Gastroesophageal sphincter (tissue), 4 donors: ENCODE results near the gene CHST3. TPM values are rescaled to one million over a fixed set of nuclear protein-coding genes. Genes with fewer than 3 reads are reported as not detected.
"Not testable (repeated sequence)": the region's sequence is repeated elsewhere in the genome, so short reads cannot be mapped to it uniquely, and the experiment has no call there.

ENCODE experiments used
- ATAC-seq: fragments of 150-250 bp; one replicate; pipeline ENCODE4 v1.9.1; 2016; ENCODE audit warnings: mild to moderate bottlenecking, moderate library complexity
- H3K27ac ChIP-seq, 4 donors: fragments of 200-600 bp; sonication (generic) in 3 of 4; 1 replicate in 3 of 4; 2 replicates in 1 of 4; pipeline ENCODE4 v1.5.1; 2016 to 2019
- H3K27me3 ChIP-seq: fragments of 200-600 bp; sonication (generic); one replicate; pipeline ENCODE4 v1.5.1; 2019
- H3K36me3 ChIP-seq, 2 donors: fragments of 200-600 bp; sonication (generic); one replicate each; pipeline ENCODE4 v1.5.1; 2019; ENCODE audit warnings: control low read depth in 1 of 2
- H3K4me1 ChIP-seq, 3 donors: fragments of 200-600 bp; sonication (generic); 1 replicate in 2 of 3; 2 replicates in 1 of 3; pipeline ENCODE4 v1.5.1; 2016 to 2019; ENCODE audit warnings: control low read depth in 2 of 3
- H3K4me3 ChIP-seq, 2 donors: fragments of 200-600 bp; sonication (generic); one replicate each; pipeline ENCODE4 v1.5.1; 2019; ENCODE audit warnings: mild to moderate bottlenecking in 1 of 2, moderate library complexity in 1 of 2
- H3K9me3 ChIP-seq, 3 donors: fragments of 200-600 bp; sonication (generic); one replicate each; pipeline ENCODE4 v1.5.1; 2017 to 2019; ENCODE audit warnings: control low read depth in 2 of 3
- EP300 ChIP-seq: sonication (generic); formaldehyde crosslinking; IDR thresholded peaks from one replicate; pipeline ENCODE4 v1.6.1; 2017; ENCODE audit warnings: antibody characterized with exemption, mild to moderate bottlenecking
- POLR2A ChIP-seq, 2 donors: fragments of 450-650 bp; IDR thresholded peaks; one replicate each; pipeline ENCODE4 v1.6.1; 2017; ENCODE audit warnings: antibody characterized with exemption in 2 of 2, mild to moderate bottlenecking in 2 of 2, moderate library complexity in 1 of 2
- POLR2AphosphoS5 ChIP-seq: sonication (generic); formaldehyde crosslinking; IDR thresholded peaks from one replicate; pipeline ENCODE4 v1.6.1; 2017; ENCODE audit warnings: antibody characterized with exemption
- WGBS, 2 donors: methylation state at CpG; one replicate each; pipeline ENCODE4 v1.1.5; 2018; ENCODE audit warnings: low coverage in 1 of 2; 5-methylcytosine and 5-hydroxymethylcytosine counted together
- total RNA-seq, 4 donors: library from RNA; depleted of rRNA; stranded (reverse); fragments of >200 nt; gene quantifications; one replicate each; pipeline ENCODE4 v1.1.0, GENCODE V29; 2016
- TF ChIP-seq, protein P1 (sequence below), 4 experiments: fragments of 200-600 bp in 2 of 4; fragments of 450-650 bp in 2 of 4; sonication (generic) in 1 of 4; IDR thresholded peaks; one replicate each; pipeline ENCODE4 v1.5.1; 2017 to 2019; ENCODE audit warnings: antibody characterized with exemption in 4 of 4, mild to moderate bottlenecking in 2 of 4, moderate library complexity in 2 of 4

Gene CHST3
- total RNA-seq, 4 donors from 2014 or later: 31.8 to 48.0 (median 37.3) TPM

DNA sequence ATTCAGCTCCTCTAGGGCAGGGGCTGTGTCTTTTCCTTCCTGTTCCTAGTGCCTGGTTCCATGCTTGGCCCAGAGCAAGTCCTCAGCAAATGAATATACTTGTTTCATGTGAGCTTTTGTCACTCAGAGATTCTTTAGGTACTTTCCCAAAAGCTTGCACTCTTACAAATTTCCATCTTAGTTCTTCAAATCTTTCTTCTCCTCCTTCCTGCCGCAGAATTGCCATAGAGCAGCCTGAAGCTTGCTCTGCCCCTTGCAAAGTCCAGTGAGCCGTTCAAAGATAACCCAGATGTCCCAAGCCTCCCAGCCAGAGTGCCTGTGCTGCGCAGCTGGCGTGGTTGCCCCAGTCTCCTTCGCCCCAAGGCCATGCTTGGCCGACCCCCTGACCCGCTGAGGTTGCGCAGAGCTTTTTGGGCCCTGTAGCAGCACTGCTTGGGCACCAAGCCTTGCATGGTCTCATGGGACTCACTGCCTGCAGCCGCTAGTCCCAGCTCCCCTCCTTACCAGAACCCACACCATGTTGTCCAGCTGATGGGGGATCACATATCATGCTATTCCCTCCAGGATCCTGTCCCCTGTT lies 20.7 kb downstream of the CHST3 start:
- Histone ChIP-seq H3K27me3 (no peaks in the 10 kb centered on the region), H3K9me3 (no peaks in the 10 kb centered on the region), H3K4me1 (peaks cover 21 to 92% (median 64%) of the 10 kb centered on the region in 3 donors), H3K27ac (peak overlapping the region; percentile 83 to 91 (median 85)), H3K36me3 (no peaks in the 10 kb centered on the region), H3K4me3 (no peak overlapping the region)
- no peak for ATAC-seq
- TF ChIP-seq EP300 (no peak), POLR2A (IDR thresholded peaks at IDR 0.05) (no peak), POLR2AphosphoS5 (no peak)
- TF ChIP-seq, protein P1, sequence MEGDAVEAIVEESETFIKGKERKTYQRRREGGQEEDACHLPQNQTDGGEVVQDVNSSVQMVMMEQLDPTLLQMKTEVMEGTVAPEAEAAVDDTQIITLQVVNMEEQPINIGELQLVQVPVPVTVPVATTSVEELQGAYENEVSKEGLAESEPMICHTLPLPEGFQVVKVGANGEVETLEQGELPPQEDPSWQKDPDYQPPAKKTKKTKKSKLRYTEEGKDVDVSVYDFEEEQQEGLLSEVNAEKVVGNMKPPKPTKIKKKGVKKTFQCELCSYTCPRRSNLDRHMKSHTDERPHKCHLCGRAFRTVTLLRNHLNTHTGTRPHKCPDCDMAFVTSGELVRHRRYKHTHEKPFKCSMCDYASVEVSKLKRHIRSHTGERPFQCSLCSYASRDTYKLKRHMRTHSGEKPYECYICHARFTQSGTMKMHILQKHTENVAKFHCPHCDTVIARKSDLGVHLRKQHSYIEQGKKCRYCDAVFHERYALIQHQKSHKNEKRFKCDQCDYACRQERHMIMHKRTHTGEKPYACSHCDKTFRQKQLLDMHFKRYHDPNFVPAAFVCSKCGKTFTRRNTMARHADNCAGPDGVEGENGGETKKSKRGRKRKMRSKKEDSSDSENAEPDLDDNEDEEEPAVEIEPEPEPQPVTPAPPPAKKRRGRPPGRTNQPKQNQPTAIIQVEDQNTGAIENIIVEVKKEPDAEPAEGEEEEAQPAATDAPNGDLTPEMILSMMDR (IDR thresholded peaks at IDR 0.05): no peak
- WGBS, 2 donors: 70 to 72% methylated on average over 7 to 9 of the region's 9 CpGs

DNA sequence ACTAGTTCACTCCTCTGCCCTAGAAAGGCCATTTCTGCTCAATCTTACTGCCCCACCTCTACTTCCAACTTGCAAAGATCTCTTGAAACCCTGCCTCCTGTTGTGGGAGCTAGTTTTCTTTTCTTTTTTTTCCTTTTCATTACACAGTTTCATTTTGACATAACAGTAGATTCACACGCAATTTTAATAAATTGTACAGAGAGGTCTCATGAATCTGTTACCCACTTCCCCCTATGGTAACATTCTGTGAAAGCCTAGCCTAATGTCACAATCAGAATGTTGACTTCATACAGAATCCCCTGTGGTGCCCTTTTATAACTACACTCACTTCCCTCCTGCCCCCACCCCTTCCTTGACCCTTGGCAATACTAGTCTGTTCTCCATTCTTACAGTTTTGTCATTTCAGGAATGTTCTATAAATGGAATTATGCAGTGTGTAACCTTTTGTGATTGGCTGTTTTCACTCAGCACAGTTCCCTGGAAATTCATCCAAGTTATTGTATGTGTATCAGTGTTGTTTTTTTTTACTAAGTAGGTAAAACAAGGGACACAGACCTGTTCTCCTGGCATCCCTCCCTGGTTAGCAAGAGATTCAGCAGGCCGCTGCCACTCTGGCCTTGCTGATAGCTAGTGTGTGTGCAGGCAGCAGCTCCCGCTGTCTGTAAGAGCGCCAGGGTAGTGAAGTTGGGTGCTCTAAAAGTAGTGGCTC lies 21.5 kb downstream of the CHST3 start:
- TF ChIP-seq POLR2AphosphoS5: peak; percentile 83
- TF ChIP-seq, protein P1 (IDR thresholded peaks at IDR 0.05): peak in 2 of 4 experiments; percentile 42 to 43
- no peak for TF ChIP-seq POLR2A (IDR thresholded peaks at IDR 0.05)
- TF ChIP-seq EP300: no peak
- WGBS, 2 donors: 11 to 30% methylated on average over 1 to 2 of the region's 4 CpGs
- no peak overlapping the region for H3K4me3 ChIP-seq
- H3K27ac ChIP-seq: peak overlapping the region; percentile 83 to 91 (median 85)
- H3K4me1 ChIP-seq: peaks cover 16 to 92% (median 56%) of the 10 kb centered on the region in 3 donors
- no peaks in the 10 kb centered on the region for H3K36me3 ChIP-seq
- H3K9me3 ChIP-seq: no peaks in the 10 kb centered on the region
- ATAC-seq: peak; percentile 86
- no peaks in the 10 kb centered on the region for H3K27me3 ChIP-seq

DNA sequence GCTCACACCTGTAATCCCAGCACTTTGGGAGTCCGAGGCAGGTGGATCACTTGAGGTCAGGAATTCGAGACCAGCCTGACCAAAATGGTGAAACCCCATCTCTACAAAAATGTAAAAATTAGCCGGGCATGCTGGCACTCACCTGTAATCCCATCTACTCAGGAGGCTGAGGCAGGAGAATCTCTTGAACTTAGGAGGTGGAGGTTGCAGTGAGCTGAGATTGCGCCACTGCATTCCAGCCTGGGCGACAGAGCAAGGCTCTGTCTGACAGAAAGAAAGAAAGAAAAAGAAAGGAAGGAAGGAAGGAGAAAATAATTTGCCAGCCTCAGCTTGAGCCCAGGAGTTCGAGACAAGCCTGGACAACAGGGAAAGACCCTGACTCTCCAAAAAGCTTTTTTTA lies 24.7 kb downstream of the CHST3 start:
- not testable (repeated sequence) for ATAC-seq, H3K27me3 ChIP-seq, H3K36me3 ChIP-seq, H3K9me3 ChIP-seq, H3K4me3 ChIP-seq
- 90% methylated on average over 2 of the region's 6 CpGs; no CpG with 5 or more reads in 1 of the 2 donors for WGBS, 2 donors
- Histone ChIP-seq H3K4me1 (peaks cover 16 to 77% (median 31%) of the 10 kb centered on the region in 3 donors), H3K27ac (peak overlapping the region in 1 of 4 donors; percentile 83)

DNA sequence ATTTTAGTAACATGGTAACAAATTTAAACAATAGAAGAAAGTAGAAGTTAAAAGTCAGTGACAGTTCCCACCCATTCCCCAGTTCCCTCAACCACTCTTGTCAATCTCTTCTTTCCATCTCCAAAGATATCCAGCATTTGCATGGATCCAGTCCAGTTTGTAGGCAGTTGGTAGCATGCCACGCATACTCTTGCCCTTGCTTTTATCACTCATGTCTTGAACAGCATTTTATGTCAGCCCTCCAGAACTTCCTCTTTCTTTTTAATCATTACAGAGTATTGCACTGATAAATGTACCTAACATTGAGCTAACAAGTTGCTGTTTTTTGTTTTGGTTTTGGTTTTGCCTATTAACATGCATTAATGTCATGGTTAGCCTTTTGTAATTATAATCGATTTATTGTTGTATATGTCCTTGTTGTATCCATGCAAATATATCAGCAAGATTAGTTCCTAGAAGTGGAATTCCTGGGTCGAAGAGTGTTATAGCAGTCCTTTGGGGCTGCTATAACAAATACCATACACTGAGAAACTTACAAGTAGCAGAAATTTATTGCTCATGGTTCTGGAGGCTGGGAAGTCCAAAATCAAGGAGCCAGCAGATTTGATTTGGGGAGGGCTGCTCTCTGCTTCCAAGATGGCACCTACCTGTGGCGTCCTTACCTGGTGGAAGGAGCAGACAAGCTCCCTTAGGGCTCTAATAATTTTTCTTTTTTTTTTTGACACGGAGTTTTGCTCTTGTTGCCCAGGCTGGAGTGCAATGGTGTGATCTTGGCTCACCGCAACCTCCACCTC lies 25.7 kb downstream of the CHST3 start:
- no peaks in the 10 kb centered on the region for H3K36me3 ChIP-seq
- H3K4me1 ChIP-seq: peaks cover 15 to 68% (median 22%) of the 10 kb centered on the region in 3 donors
- H3K9me3 ChIP-seq: no peaks in the 10 kb centered on the region
- ATAC-seq: no peak
- H3K4me3 ChIP-seq: no peak overlapping the region
- 58 to 74% methylated on average over 3 to 6 of the region's 6 CpGs for WGBS, 2 donors
- TF ChIP-seq, protein P1 (IDR thresholded peaks at IDR 0.05): no peak
- TF ChIP-seq EP300 (no peak), POLR2A (IDR thresholded peaks at IDR 0.05) (no peak), POLR2AphosphoS5 (no peak)
- H3K27ac ChIP-seq: peak overlapping the region in 2 of 4 donors; percentile 28 to 83
- no peaks in the 10 kb centered on the region for H3K27me3 ChIP-seq

DNA sequence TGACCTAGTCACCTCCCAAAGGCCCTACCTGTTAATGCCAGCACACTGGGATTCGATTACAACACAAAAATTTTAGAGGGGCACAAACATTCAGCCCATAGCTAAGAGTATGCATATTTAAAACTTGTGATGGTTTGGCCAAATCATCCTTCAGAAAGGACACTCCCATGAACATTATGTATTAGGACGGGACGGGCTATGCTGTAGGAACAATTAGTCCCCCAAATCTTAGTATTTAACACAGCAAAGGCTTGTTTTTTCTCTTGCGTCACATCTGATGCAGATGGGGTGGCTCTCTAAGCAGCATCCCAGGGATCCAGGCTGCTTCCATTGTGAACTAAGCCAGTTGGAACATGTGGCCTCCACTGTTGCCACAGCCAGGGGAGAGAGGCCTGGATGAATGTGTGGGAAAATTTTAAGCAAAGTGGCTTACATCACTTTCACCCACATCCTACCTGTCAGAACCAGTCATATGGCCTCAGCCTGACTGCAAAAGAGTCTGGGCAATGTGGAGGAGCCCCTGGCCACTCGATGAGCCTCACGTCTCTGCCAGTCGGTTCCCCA lies 26.6 kb downstream of the CHST3 start:
- H3K4me1 ChIP-seq: peaks cover 9 to 68% (median 20%) of the 10 kb centered on the region in 3 donors
- peak; percentile 73 for ATAC-seq

More for the DNA sequence above, 26.6 kb downstream of the CHST3 start:
- Histone ChIP-seq H3K27ac (peak overlapping the region in 2 of 4 donors; percentile 28 to 33), H3K36me3 (no peaks in the 10 kb centered on the region), H3K27me3 (no peaks in the 10 kb centered on the region), H3K9me3 (no peaks in the 10 kb centered on the region), H3K4me3 (no peak overlapping the region)
- 74 to 94% methylated on average over 6 to 7 of the region's 7 CpGs for WGBS, 2 donors
- TF ChIP-seq, protein P1 (IDR thresholded peaks at IDR 0.05): no peak
- TF ChIP-seq POLR2A (IDR thresholded peaks at IDR 0.05) (no peak), EP300 (no peak), POLR2AphosphoS5 (peak; percentile 29)
